ENCODE measurements around the gene POLR3H.
"Not testable (repeated sequence)": the region's sequence is repeated elsewhere in the genome, so short reads cannot be mapped to it uniquely, and the experiment has no call there.

- not testable (repeated sequence) for TF ChIP-seq EZH2 (IDR thresholded peaks at IDR 0.05; ENCODE audit: borderline replicate concordance, low read depth, low read length, poor library complexity, severe bottlenecking); CTCF (conservative IDR thresholded peaks at IDR 0.05; ENCODE audit: low read depth, low read length)
These were observed 49.2 kb upstream of the POLR3H start for GRCh38 chr22:41593336-41593960.

All from A673 (cell line).